Duodenal mucosa (tissue), 2 donors: Measurements from ENCODE around the gene LRAT.

ENCODE experiments used
- H3K27ac ChIP-seq: one replicate; pipeline ENCODE4 v1.7.0; 2013; ENCODE audit warnings: low read depth, low read length
- H3K27me3 ChIP-seq, 2 donors: one replicate each; pipeline ENCODE4 v1.7.0; 2013; ENCODE audit warnings: low read length in 2 of 2, control low read depth in 1 of 2; ENCODE audit not compliant: insufficient read depth in 2 of 2, control insufficient read depth in 1 of 2
- H3K36me3 ChIP-seq, 2 donors: one replicate each; pipeline ENCODE4 v1.7.0; 2013; ENCODE audit warnings: low read length in 2 of 2, control low read depth in 1 of 2; ENCODE audit not compliant: insufficient read depth in 2 of 2, control insufficient read depth in 1 of 2
- H3K4me1 ChIP-seq, 2 donors: one replicate each; pipeline ENCODE4 v1.7.0; 2013; ENCODE audit warnings: low read length in 2 of 2, control low read depth in 1 of 2; ENCODE audit not compliant: insufficient read depth in 2 of 2, control insufficient read depth in 1 of 2
- H3K4me3 ChIP-seq, 2 donors: one replicate each; pipeline ENCODE4 v1.7.0; 2013; ENCODE audit warnings: low read length in 2 of 2, low read depth in 1 of 2
- H3K9ac ChIP-seq, 2 donors: one replicate each; pipeline ENCODE4 v1.7.0; 2013; ENCODE audit warnings: low read length in 2 of 2, low read depth in 1 of 2
- H3K9me3 ChIP-seq, 2 donors: one replicate each; pipeline ENCODE4 v1.7.0; 2013; ENCODE audit warnings: low read length in 2 of 2, control low read depth in 1 of 2; ENCODE audit not compliant: control insufficient read depth in 1 of 2

Gene LRAT

GRCh38 chr4:154727540-154727939, 16.3 kb upstream of the LRAT start:
- Histone ChIP-seq H3K36me3 (no peaks in the 10 kb centered on the region), H3K27me3 (no peaks in the 10 kb centered on the region), H3K9me3 (no peaks in the 10 kb centered on the region), H3K9ac (no peak overlapping the region), H3K4me1 (no peaks in the 10 kb centered on the region), H3K4me3 (no peak overlapping the region), H3K27ac (no peak overlapping the region)

- Histone ChIP-seq H3K9ac (no peak overlapping the region), H3K4me1 (no peaks in the 10 kb centered on the region), H3K36me3 (no peaks in the 10 kb centered on the region), H3K27me3 (no peaks in the 10 kb centered on the region), H3K4me3 (no peak overlapping the region), H3K9me3 (no peaks in the 10 kb centered on the region), H3K27ac (no peak overlapping the region)
These were observed 12.0 kb upstream of the LRAT start for GRCh38 chr4:154731756-154732155.

GRCh38 chr4:154732669-154733068, 11.1 kb upstream of the LRAT start:
- H3K4me1 ChIP-seq = no peaks in the 10 kb centered on the region
- no peaks in the 10 kb centered on the region for H3K36me3 ChIP-seq
- H3K9me3 ChIP-seq = no peaks in the 10 kb centered on the region
- H3K4me3 ChIP-seq = no peak overlapping the region
- no peak overlapping the region for H3K9ac ChIP-seq
- no peak overlapping the region for H3K27ac ChIP-seq
- H3K27me3 ChIP-seq = no peaks in the 10 kb centered on the region

GRCh38 chr4:154736770-154737169, 7.0 kb upstream of the LRAT start:
- Histone ChIP-seq H3K9me3 (no peaks in the 10 kb centered on the region), H3K4me3 (no peak overlapping the region), H3K4me1 (peaks cover 0 to under 1% of the 10 kb centered on the region in 2 donors), H3K9ac (no peak overlapping the region), H3K27ac (no peak overlapping the region), H3K27me3 (peaks cover 6 to 11% of the 10 kb centered on the region in 2 donors), H3K36me3 (no peaks in the 10 kb centered on the region)

GRCh38 chr4:154738426-154738825, 5.4 kb upstream of the LRAT start:
- H3K9me3 ChIP-seq = no peaks in the 10 kb centered on the region
- H3K36me3 ChIP-seq = no peaks in the 10 kb centered on the region
- H3K27ac ChIP-seq = no peak overlapping the region
- no peak overlapping the region for H3K9ac ChIP-seq
- H3K27me3 ChIP-seq = peaks cover 14 to 22% of the 10 kb centered on the region in 2 donors
- no peak overlapping the region for H3K4me3 ChIP-seq
- peaks cover 8 to 10% of the 10 kb centered on the region in 2 donors for H3K4me1 ChIP-seq

- Histone ChIP-seq H3K4me3 (no peak overlapping the region), H3K27me3 (peaks cover 14 to 27% of the 10 kb centered on the region in 2 donors), H3K9me3 (no peaks in the 10 kb centered on the region), H3K27ac (no peak overlapping the region), H3K4me1 (peaks cover 8 to 10% of the 10 kb centered on the region in 2 donors), H3K36me3 (no peaks in the 10 kb centered on the region), H3K9ac (no peak overlapping the region)
These were observed 4.7 kb upstream of the LRAT start for GRCh38 chr4:154739111-154739510.

- Histone ChIP-seq H3K4me1 (peaks cover 14 to 17% of the 10 kb centered on the region in 2 donors), H3K36me3 (no peaks in the 10 kb centered on the region), H3K4me3 (no peak overlapping the region), H3K27me3 (peaks cover 17 to 34% of the 10 kb centered on the region in 2 donors), H3K27ac (no peak overlapping the region), H3K9me3 (no peaks in the 10 kb centered on the region), H3K9ac (no peak overlapping the region)
These were observed 3.3 kb upstream of the LRAT start for GRCh38 chr4:154740462-154740861.

- no peaks in the 10 kb centered on the region for H3K9me3 ChIP-seq
- H3K4me3 ChIP-seq = no peak overlapping the region
- H3K9ac ChIP-seq = no peak overlapping the region
- no peaks in the 10 kb centered on the region for H3K36me3 ChIP-seq
- peaks cover 14 to 17% of the 10 kb centered on the region in 2 donors for H3K4me1 ChIP-seq
- peaks cover 17 to 34% of the 10 kb centered on the region in 2 donors for H3K27me3 ChIP-seq
- no peak overlapping the region for H3K27ac ChIP-seq
These were observed 2.6 kb upstream of the LRAT start for GRCh38 chr4:154741131-154741665.

- Histone ChIP-seq H3K4me1 (peaks cover 14 to 17% of the 10 kb centered on the region in 2 donors), H3K9me3 (no peaks in the 10 kb centered on the region), H3K27me3 (peaks cover 17 to 34% of the 10 kb centered on the region in 2 donors), H3K36me3 (no peaks in the 10 kb centered on the region), H3K9ac (no peak overlapping the region), H3K27ac (no peak overlapping the region), H3K4me3 (peak overlapping the region; percentile 44 to 49)
These were observed 1.6 kb upstream of the LRAT start for GRCh38 chr4:154741922-154742850.

- H3K27me3 ChIP-seq = peaks cover 17 to 34% of the 10 kb centered on the region in 2 donors
These were observed 634 bp downstream of the LRAT start for GRCh38 chr4:154744341-154744926.

More at GRCh38 chr4:154744341-154744926, 634 bp downstream of the LRAT start:
- Histone ChIP-seq H3K4me3 (peak overlapping the region; percentile 69 to 83), H3K4me1 (peaks cover 14 to 17% of the 10 kb centered on the region in 2 donors), H3K36me3 (no peaks in the 10 kb centered on the region), H3K9ac (peak overlapping the region; percentile 16 to 43), H3K9me3 (no peaks in the 10 kb centered on the region), H3K27ac (no peak overlapping the region)
